HepG2 (cell line): ENCODE results near the gene VPS52. TPM values are rescaled to one million over a fixed set of nuclear protein-coding genes. Genes with fewer than 3 reads are reported as not detected.
A peak's percentile ranks its signal among the peaks of the same experiment; 100 is the strongest.

Experiments used
- ARID3A ChIP-seq: IDR thresholded peaks from 2 replicates; pipeline ENCODE4 v1.6.1; 2012; ENCODE audit warnings: low read depth, low read length, improper control_type of control experiment
- ARID4A ChIP-seq: sonication (generic); formaldehyde crosslinking; IDR thresholded peaks from 2 replicates; pipeline ENCODE4 v1.5.0; 2020; ENCODE audit warnings: mild to moderate bottlenecking, missing genetic modification reagents, borderline replicate concordance
- ATF7-NPFF ChIP-seq: sonication (generic); formaldehyde crosslinking; IDR thresholded peaks from 2 replicates; pipeline ENCODE4 v1.8.1; 2023; ENCODE audit warnings: mild to moderate bottlenecking, low read depth, missing genetic modification reagents, moderate library complexity
- BRD4 ChIP-seq: sonication (generic); formaldehyde crosslinking; IDR thresholded peaks from 2 replicates; pipeline ENCODE4 v1.4.0; 2020; ENCODE audit warnings: missing genetic modification reagents
- FOXP1 ChIP-seq, 2 experiments: fragments of 450-650 bp in 1 of 2; IDR thresholded peaks; 2 replicates each; pipeline ENCODE4 v1.6.1; 2017 to 2018; ENCODE audit warnings: antibody characterized with exemption in 1 of 2
- GMEB2 ChIP-seq: IDR thresholded peaks from 2 replicates; pipeline ENCODE4 v1.6.1; 2016; ENCODE audit warnings: missing biosample characterization, missing genetic modification reagents, low read depth
- GZF1 ChIP-seq: sonication (generic); formaldehyde crosslinking; IDR thresholded peaks from 2 replicates; pipeline ENCODE4 v1.5.1; 2020; ENCODE audit warnings: mild to moderate bottlenecking, missing genetic modification reagents
- IKZF1 ChIP-seq: fragments of 450-650 bp; IDR thresholded peaks from 2 replicates; pipeline ENCODE4 v1.7.1; 2016
- ISX ChIP-seq: sonication (generic); formaldehyde crosslinking; conservative IDR thresholded peaks from 2 replicates; pipeline ENCODE4 v1.5.0; 2020; ENCODE audit warnings: missing genetic modification reagents
- RBAK ChIP-seq: sonication (generic); formaldehyde crosslinking; IDR thresholded peaks from 2 replicates; pipeline ENCODE4 v1.5.1; 2020; ENCODE audit warnings: mild to moderate bottlenecking, missing genetic modification reagents
- SPEN ChIP-seq: sonication (generic); formaldehyde crosslinking; IDR thresholded peaks from 2 replicates; pipeline ENCODE4 v1.5.1; 2020; ENCODE audit warnings: low read depth, mild to moderate bottlenecking, missing genetic modification reagents
- SRSF1 ChIP-seq: fragments of 200-400 bp; formaldehyde crosslinking; optimal IDR thresholded peaks from 2 replicates; pipeline ENCODE3; 2017; ENCODE audit warnings: mild to moderate bottlenecking, low read depth, low read length, moderate library complexity
- TP53 ChIP-seq: sonication (generic); formaldehyde crosslinking; conservative IDR thresholded peaks from 2 replicates; pipeline ENCODE4 v1.4.0; 2020; ENCODE audit warnings: missing genetic modification reagents
- ZBTB21 ChIP-seq: sonication (generic); formaldehyde crosslinking; IDR thresholded peaks from 2 replicates; pipeline ENCODE4 v1.4.0; 2020; ENCODE audit warnings: missing genetic modification reagents
- ZBTB44 ChIP-seq: sonication (generic); formaldehyde crosslinking; IDR thresholded peaks from 2 replicates; pipeline ENCODE4 v1.4.0; 2020; ENCODE audit warnings: missing genetic modification reagents
- ZHX1 ChIP-seq: sonication (generic); formaldehyde crosslinking; IDR thresholded peaks from 2 replicates; pipeline ENCODE4 v1.8.1; 2022; ENCODE audit warnings: low read depth, mild to moderate bottlenecking, missing genetic modification reagents
- ZNF484 ChIP-seq: sonication (generic); formaldehyde crosslinking; IDR thresholded peaks from 2 replicates; pipeline ENCODE4 v1.5.1; 2020; ENCODE audit warnings: mild to moderate bottlenecking, low read depth, missing genetic modification reagents, borderline replicate concordance
- ZNF883 ChIP-seq: sonication (generic); formaldehyde crosslinking; IDR thresholded peaks from 2 replicates; pipeline ENCODE4 v1.5.1; 2020; ENCODE audit warnings: mild to moderate bottlenecking, missing genetic modification reagents; ENCODE audit errors: not compliant biosample characterization
- polyA plus RNA-seq, 8 experiments: library from polyadenylated mRNA; depleted of rRNA in 3 of 8; stranded (reverse) in 7 of 8; unstranded in 1 of 8; fragments of >200 nt; fragmentation: Illumina TruSeq in 4 of 8; extraction: Trizol in 4 of 8; gene quantifications; 2 replicates each; pipeline versions ENCODE4 v1.2.1 to v1.2.3, GENCODE V29; 2011 to 2016; ENCODE audit warnings: low read depth in 4 of 8, missing spikeins in 1 of 8, mixed read lengths in 1 of 8; ENCODE audit not compliant: insufficient read depth in 1 of 8
- total RNA-seq, 5 experiments: library from RNA; depleted of rRNA; stranded (reverse); fragments of >200 nt; fragmentation: Illumina TruSeq; extraction: Trizol; gene quantifications; 2 replicates each; pipeline ENCODE4 v1.2.3, GENCODE V29; 2016; ENCODE audit warnings: low read depth in 1 of 5

The VPS52 gene
- total and polyA plus RNA-seq, 2 of the 13 experiments (the other 11 are each of a cell fraction or from before 2014, with no cell fraction given): 48.9 to 85.5 TPM

- no peak for TF ChIP-seq RBAK
- 0 out of 2 replicates have a peak, but pooled peaks have one; percentile 27 for TF ChIP-seq SPEN
- TF ChIP-seq BRD4 (CRISPR knock-in tag): no peak
- TF ChIP-seq ISX: no peak
- TF ChIP-seq SRSF1: no peak
- TF ChIP-seq ZBTB21: no peak
- TF ChIP-seq GZF1 (CRISPR knock-in tag): no peak
- no peak for TF ChIP-seq FOXP1 (IDR thresholded peaks at IDR 0.05)
- TF ChIP-seq FOXP1 (CRISPR knock-in tag; IDR thresholded peaks at IDR 0.05): no peak
- TF ChIP-seq ARID3A: no peak
- no peak for TF ChIP-seq ZNF484
- TF ChIP-seq ARID4A (CRISPR knock-in tag): no peak; the same call in 1 of the 2 replicates
- no peak for TF ChIP-seq ZHX1
- TF ChIP-seq TP53 (CRISPR knock-in tag): no peak
- TF ChIP-seq ZNF883: no peak
- TF ChIP-seq ATF7-NPFF: peak; percentile 46; the same call in 1 of the 2 replicates
- no peak for TF ChIP-seq ZBTB44 (CRISPR knock-in tag)
- no peak for TF ChIP-seq IKZF1
- no peak for TF ChIP-seq GMEB2 (CRISPR knock-in tag)
These were observed 25.8 kb upstream of the VPS52 start (continued) for GRCh38 chr6:33297406-33297955.
